Stimulated activated CD8-positive, alpha-beta memory T cell treated with anti-CD3 and anti-CD28 coated beads, Interleukin-2, amount 100 ng/mL, for 1 hour (primary cell): ENCODE measurements around the gene TAF15.
A peak's percentile ranks its signal among the peaks of the same experiment; 100 is the strongest.

Experiments
- DNase-seq, 2 donors: peaks; one replicate each; pipeline ENCODE4 v3.0.0-alpha.2; 2020; ENCODE audit warnings: low read depth in 2 of 2

Gene TAF15

DNA sequence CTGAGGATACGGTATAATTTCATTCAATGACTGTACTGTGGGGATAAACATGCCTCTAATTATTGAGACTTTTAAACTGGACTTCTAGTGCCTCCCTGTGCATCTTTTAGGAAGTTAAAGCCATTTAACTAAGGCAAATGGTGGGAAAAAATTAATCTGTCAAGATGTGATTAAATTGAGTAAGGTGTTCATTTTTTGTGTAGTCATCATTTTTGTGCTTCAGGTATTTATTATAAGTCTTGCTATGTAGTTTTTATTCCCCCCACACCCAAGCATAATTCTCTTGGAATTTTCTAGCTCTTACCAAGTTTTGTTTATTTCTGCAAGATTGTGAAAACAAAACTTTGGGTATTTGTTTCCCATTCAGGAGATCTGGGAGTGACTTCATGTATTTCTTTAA is 10.2 kb downstream of the TAF15 start:
- no peak for DNase-seq

DNA sequence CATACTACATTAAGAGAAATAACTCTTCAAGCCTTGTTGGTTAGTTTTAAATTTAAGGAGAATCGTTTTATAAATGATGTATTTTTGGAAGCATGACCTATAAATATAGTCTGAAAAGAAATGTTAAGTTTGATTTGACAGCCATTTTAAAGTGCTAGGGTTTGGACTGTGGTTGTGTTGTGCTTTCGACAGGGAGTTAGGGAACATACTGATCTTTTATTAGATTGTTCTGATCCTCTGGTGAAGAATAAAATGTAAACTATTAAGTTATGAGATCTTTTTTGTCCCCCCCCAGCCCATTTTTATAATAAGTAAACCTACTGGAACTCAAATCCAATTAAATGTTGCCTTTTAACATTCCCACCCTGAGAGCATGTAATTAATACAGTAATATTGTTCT is 12.0 kb downstream of the TAF15 start:
- no peak for DNase-seq

DNA sequence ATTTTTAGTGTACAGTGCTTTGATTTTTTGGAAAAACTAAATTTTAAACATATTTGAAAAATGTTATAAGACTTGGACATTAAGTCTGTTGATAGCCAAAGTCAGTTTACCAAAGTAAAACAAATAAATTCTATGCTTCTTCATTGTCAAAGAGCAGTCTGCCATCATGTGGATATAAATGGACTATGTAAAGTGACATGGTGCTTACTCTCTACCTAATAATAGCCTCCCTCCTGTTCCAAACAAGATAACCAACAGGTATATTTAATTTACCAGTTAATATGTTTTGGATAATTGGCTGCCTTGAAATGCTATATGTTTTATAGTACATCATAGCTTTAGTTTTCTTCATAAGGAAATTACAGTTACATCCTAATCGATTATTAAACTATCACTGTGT is 15.9 kb downstream of the TAF15 start:
- no peak for DNase-seq

DNA sequence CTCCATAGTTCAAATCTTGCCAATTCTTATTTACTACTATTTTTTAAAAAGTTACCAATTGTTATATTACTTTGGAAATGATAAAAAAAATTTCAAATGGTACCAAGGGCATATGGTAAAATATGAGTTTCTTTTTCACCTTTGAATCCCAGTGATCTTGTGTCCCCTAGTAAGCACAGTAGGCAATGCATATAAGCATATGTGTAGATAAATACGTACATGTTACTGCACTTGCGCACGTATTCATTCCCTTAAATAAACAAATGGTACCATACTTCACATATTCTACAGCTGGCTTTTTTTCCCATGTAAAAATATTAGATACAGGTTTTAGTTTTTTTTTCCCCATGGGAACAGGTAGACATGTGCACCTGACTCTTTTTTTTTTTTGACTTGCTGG is 31.8 kb downstream of the TAF15 start:
- DNase-seq: no peak

DNA sequence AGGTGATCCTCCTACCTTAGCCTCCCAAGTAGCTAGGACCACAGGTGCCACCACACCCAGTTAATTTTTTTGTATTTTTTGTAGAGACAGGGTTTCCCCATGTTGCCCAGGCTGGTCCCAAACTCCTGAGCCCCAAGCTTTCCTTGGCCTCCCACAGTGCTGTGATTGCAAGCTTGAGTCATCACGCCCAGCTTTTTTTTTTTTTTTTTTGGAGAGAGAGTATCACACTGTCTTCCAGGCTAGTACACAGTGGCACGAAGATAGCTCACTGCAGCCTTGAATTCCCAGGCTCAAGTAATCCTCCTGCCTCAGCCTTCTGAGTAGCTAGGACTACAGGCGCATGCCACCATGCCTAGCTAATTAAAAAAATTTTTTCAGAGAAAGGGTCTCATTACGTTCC is 32.2 kb downstream of the TAF15 start:
- DNase-seq: no peak

DNA sequence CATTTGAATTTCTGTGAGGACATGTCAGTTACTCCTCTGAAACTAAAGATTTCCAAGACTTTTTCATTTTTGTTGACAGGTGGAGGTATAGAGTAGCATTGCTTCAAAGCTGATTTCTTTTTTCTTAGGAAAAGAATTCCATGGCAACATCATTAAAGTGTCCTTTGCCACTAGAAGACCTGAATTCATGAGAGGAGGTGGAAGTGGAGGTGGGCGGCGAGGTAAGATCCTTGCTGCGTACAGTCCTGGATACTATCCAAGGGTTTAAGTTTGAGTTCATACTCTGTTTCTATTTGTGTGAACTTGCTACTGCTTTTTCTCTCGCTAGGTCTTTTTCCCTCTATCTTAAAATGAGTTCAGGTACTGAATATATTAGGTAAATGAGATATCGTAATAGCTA is 33.0 kb downstream of the TAF15 start:
- no peak for DNase-seq

DNA sequence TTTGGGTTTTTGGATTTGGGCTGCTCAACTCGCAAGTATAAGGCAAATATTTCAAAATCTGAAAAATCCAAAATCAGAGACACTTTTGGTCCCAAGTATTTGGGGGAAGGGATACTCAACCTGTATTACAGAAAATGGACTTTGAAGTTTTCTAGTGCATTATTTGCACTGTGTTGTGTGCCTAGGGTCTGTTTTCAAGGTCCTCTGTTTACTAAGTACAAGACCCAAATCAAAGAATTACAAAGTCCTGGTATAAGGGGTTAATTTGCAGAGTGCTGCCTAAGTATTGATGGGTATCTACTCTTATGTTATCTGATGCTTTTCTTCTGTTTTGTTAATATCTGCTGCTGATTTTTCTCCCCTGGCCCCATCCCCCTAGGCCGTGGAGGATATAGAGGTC is 34.4 kb downstream of the TAF15 start:
- DNase-seq: no peak

DNA sequence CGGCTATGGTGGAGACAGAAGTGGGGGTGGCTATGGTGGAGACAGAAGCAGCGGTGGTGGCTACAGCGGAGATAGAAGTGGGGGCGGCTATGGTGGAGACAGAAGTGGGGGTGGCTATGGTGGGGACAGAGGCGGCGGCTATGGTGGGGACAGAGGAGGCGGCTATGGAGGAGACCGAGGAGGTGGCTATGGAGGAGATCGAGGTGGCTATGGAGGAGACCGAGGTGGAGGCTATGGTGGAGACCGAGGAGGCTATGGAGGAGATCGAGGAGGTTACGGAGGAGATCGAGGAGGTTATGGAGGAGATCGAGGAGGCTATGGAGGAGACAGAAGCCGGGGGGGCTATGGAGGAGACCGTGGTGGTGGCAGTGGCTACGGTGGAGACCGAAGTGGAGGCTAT is 35.3 kb downstream of the TAF15 start:
- no peak for DNase-seq

DNA sequence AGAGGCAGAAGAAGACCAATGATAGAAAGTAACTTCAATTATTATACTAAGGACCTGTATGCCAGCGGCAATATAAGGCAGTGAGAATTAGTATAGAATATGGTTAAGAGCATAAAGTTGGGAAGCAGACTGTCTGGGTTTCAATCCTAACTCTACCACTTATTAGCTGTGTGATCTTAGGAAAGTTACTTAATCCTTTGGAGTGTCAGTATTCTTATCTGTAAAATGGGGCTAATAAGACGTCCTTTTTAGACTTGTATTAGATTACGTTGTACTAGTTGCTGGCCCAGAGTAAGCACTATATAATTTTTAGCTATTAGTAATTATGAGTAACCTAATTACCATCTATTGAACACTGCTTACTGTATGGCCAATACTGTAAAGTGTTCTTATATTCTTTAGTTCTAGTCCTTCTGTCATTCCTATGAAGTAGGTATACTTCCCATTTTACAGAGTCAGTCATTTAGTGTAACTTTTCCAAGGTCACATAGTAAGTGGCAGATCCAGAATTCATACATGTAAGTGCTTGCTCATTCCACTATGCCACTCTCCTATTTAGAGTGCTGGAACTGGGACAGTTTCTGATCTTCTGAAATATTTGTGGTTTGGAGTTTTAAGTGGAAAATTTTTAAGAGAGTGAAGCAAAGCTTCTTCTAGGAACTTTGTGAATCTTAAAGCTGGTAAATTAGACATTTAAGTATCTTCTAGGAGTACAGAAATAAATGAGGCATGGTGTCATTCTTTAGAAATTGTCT is 36.9 kb downstream of the TAF15 start:
- no peak for DNase-seq

DNA sequence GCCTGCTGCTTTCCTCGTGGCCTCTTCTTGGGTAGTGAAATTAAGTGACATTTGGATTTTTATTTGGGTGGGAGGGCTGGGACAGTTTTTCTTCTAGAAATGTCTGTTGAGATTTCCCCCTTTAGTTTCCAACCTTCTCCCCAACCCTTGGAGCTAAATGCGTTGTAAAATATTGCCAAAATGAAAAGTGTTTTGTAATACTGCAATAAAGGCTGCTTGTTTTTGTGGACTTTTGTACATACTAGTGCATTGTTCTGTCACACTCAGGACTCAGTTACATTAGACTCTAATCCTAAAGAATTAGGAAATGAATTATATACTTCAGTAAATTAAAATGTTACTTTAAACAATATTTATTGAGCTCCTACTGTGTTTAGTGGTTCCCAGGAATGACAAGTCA is 37.7 kb downstream of the TAF15 start:
- no peak for DNase-seq

DNA sequence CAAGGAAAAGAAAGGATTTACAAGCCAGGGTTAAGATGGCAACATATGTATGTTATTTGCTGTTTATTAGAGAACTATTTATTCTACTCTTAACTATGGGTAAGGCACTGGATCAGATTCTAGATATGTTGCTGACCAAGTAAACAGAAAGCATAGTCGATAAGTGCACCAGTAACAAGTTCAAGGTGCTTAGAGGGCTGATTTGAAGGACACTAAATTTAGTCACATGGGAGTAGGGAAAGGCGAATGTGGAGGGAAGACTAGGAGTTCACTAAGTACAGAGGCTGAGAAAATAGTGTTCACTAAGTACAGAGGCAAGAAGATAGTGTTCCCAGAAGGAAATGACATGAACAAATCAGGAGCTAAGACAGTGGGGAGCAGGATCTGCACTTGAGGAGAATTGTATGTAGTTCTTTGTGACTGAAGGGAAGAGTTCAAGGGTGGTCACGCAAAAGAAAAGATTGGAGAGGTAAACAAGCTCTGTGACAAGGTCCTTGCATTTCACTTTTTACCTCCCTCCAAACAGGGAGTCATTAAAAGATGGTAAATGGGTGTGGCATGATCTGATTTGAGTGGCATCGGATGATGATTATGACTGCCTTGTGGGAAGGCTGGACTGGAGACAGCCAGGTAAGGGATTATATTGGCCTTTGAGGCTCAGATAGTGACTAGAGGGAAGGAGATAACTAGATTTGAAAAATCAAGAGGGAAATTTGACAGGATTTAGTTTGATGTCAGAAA is 38.5 kb downstream of the TAF15 start:
- DNase-seq: no peak

DNA sequence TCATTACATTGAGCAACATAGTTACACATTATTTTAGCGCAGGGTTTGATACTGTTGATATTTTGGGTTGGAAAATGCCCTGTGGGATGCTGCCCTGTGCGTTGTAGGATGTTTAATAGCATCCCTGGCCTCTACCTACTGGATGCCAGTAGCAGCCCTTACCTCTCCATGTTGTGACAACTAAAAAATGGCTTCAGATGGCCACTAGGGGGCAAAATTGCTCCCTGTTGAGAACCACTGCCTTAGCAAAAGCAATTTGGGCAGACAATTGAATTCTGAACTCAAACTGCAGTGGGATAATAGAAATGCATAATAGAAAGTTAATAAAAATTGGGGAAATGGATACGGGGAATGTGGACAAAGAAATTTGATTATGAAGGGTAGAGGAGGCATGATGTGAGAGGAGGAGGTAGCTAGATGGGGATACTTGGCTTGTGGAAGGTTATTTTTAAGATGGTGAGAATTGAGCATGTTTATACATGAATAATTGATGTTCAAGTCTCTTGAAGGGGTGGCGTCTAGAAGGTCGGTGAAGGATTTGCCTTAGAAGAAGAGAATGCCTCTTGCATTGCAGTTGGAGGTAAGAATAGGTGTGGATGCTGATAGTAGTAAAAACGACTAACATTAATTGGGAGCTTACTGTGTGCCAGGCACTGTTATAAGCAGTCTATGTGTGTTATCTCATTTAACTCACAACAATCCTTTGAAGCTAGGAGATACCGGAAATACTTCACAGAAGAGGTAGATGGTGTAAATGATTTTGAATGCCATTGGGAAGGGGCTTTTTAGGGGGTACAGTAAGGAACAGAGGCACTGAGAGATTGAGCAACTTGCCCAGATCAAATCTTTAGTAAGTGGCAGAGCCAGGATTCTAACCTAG is 40.4 kb downstream of the TAF15 start:
- DNase-seq: peak; percentile 29 to 35

DNA sequence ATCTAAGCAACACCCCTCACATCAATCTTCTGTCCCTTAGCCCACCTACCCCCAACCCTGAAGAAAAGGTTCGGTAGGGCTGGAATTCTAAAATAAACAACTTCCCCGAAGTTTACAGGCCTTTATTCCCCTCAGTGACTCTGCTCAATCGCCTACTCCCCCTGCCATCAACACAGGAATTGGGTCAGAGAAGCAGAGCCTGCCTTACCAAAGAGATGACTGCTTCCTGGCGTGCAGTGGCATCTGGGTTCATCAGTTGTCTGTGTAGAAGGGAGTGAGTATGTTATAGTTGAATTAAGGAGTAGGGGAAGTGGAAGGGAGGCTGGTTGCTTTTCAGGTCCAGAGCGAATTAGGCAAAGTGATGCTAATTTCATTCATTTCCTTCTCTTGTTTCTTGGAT is 46.7 kb downstream of the TAF15 start:
- DNase-seq: no peak

DNA sequence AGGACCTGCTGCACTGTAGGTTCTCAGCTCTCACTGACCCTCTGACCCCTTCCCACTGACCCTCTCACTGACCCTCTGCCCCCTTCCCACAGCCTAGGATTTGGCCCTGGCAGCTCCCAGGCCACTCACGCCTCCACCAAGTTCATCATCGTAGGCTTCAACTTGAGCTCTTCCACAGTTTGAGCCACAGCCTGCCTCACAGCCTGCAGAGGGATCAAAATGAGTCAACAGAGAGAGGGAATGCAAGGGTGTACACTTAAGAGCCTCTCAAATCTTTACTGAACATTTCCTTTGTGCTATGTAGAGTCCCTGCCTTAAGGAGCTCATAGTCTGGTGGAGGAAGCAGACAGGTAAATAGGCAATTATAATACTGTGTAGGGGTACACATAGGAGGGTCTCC is 47.3 kb downstream of the TAF15 start:
- no peak for DNase-seq

DNA sequence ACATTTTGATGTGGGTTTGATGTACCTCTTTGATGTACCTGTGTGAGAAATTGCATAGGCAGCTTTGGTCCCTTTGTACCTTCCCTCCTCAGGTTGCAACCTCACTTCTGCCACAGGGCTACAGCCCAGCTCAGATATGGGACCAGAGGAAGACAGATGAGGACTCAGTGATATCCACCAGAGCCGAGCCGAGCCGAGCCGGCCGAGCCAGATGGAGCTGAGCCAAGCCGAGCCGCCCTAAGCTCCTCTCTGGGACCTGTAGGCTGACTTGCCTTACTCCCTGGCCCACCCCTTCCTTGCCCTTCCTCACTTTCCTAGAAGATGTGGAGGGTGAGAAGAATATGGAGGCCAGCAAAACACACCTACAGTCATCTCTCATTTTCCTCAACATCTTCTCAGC is 55.6 kb downstream of the TAF15 start:
- DNase-seq: no peak

DNA sequence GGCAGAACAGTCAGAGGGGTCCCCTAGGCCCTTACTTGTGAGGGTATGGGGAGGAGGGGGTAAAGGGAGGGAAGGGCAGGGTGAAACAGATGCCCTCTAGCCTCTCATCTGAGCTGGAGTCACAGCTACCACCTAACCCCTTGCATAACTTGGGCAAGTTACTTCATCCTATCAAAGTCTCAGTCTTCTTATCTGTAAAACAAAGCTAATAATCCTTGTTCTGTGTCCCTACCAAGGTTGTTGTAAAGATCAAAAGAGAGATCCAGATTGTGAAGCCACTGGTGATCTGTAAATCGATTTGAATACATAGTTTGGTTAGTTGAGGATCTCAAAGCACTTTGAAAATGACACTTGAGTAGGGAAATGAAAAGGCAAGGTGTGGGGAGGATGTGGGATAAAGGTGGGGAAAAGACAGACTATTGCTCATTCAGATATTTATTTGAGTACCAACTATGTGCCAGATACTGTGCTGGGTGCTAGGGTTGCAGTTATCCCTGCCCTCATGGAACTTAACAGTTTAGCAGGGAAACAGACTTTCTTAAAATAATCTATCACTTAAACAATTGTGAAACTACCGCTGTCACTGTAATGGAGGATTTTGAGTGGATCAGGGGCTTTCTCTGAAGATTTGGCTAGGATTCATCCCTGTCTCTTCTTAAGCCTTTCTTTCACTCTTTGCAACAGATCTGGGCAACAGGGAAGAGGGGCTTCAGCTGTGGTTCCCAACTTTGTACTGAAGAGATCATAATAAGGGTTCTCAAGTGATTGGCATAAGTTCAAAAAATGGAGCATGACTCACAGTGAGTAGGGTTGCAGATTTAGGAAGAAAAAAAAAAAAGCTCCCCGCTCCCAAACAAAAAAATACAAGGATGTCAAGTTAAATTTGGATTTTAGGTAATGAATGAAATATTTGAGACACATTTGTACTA is 56.4 kb downstream of the TAF15 start:
- no peak for DNase-seq

DNA sequence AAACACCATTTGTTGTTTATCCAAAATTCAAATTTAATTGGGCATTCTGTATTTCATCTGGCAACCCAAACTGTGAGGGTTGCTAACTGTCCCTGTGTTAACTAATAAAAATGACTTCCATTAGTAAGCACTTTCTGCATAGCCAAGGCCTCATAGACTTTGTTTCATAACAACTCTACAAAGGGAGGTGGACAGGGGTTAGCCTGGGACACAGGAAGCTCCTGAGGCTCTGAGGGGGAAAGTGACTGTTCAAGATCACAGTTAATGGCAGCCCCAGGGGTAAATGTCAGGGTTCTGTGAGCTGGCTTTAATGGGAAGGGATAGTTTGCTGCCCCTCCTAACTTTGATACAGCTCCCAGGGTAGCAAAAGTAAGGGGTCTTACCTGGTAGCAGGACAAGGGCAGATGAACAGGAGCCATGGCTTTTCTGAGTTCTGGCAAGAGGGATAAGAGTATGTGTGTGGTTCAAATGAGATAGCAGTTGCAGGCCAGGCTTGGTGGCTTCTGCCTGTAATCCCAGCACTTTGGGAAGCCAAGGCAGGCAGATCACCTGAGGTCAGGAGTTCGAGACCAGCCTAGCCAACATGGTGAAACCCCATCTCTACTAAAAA is 57.2 kb downstream of the TAF15 start:
- DNase-seq: no peak

DNA sequence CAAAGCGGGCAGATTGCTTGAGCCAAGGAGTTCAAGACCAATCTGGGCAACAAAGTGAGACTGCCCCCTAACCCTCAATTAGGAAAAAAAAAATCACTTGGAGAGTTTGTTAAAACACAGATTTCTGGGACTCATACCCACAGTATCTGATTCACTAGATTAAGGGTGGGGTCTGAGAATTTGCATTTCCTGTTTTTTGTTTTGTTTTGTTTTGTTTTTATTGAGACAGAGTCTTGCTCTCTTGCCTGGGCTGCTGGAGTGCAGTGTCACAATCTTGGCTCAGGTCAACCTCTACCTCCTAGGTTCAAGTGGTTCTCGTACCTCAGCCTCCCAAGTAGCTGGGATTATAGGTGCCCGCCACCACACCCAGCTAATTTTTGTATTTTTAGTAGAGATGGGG is 58.3 kb downstream of the TAF15 start:
- no peak for DNase-seq

DNA sequence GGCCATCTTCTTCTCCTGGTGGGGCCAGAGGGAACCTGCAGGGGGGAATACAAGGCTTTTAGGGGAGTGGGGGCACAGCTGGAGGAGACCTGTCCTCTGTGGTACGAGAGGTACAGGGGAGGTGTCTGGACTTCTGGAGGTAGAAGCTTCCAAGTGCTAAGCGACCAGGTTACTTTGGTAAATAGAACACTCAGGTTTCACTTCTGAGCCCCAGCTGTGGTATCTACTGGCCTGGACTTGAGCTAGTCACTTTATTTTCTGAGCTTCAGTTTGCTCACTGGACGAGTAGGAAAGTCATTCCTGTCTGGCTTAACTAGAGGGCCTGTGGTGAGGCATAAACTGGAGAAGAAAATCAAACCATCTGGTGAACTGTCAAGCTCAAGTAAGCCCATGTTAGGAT is 59.5 kb downstream of the TAF15 start, which contains the start of gene HEATR9:
Gene HEATR9, minus strand, starts transcription at position 155 of the 400 bp plus-strand sequence. Its CDS starts 149 bp downstream, at position 6.
- no peak for DNase-seq

DNA sequence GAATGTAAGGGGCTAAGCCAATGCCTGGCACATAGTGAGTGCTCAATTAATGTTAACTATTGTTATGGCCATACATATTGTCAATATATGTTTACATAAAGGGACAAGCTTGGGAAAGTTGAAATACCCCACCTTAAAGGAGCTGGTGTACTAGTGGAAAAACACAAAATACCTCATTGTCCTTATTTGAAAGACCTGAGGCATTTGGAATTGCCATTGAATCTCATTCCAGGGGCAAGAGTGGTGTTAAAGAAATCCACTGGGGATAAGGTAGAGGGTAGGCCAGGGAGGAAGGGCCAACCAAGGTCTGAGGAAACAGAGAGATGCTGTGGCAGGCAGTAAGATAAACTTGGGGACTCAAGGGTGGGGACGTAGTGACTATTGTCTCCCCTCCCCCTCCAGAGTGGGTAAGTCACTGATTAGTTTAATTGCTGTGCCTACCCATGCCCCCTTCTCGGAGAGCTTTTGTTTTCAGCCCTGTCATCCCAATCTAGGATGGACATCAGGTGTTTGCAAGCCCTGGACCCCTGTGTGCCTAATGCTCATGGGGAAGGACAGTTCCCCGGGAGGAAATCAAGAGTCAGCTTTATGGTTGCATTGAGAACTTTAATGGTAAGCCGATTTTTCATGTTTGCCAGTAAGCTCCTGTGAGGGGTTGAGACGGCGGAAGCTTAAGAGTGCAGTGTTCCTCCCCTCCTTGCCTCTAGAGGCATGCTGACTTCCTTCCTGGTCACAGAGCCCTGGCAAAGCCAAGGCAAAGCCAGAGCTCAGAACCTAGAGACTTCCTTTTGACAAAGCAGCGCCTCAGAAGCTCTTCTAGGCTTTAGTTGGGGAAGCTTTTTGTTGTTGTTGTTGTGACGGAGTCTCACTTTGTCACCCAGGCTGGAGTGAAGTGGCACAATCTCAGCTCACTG is 61.9 kb downstream of the TAF15 start:
- DNase-seq: no peak
